SK-MEL-5 (cell line): ENCODE results near the gene ZNF76. TPM values are rescaled to one million over a fixed set of nuclear protein-coding genes. Genes with fewer than 3 reads are reported as not detected.

Experiments used
- DNase-seq: peaks from one replicate; pipeline ENCODE4 v3.0.0-alpha.2; 2016; ENCODE audit warnings: low read depth, low spot score
- in situ Hi-C: cut with HindIII; loops from 2 replicates; pipeline ENCODE4 v1.10.0; 2016; ENCODE audit warnings: low sequenced_read_pairs, high pct_unique_total_duplicates, low pct_unique_long_range_greater_than_20kb
- polyA plus RNA-seq, 2 experiments: library from polyadenylated mRNA; depleted of rRNA; stranded (reverse); fragments of >200 nt; gene quantifications; 2 replicates each; pipeline ENCODE4 v1.2.3, GENCODE V29; 2015
- total RNA-seq: library from RNA; depleted of rRNA; stranded (reverse); fragments of >200 nt; shearing (Covaris generic); gene quantifications from 2 replicates; pipeline ENCODE4 v1.2.3, GENCODE V29; 2014; rRNA removed

Gene ZNF76
- total RNA-seq: 10.0 and 12.9 TPM in 2 replicates
- polyA plus RNA-seq (2015; cell fraction: cytosol; rRNA removed): 20.1 and 26.8 TPM in 2 replicates
- polyA plus RNA-seq (2015; cell fraction: nucleus; rRNA removed): 101 and 154 TPM in 2 replicates

- in situ Hi-C loops: no loop called here
- DNase-seq: peak; percentile 96
Measured at GRCh38 chr6:35259194-35259947, at the start of gene ZNF76. Gene ZNF76 (plus strand): TSS chr6:35259735. CDS start chr6:35281152, 21,417 bp downstream.

GRCh38 chr6:35213298-35213791 lies 46.2 kb upstream of the ZNF76 start:
- no peak for DNase-seq
- in situ Hi-C loops: no loop called here

- no peak for DNase-seq
- in situ Hi-C loops: no loop called here
Measured at GRCh38 chr6:35213824-35214756, 45.4 kb upstream of the ZNF76 start, which contains the start of gene SCUBE3. Gene SCUBE3 (plus strand): TSS chr6:35213956. CDS start chr6:35214419, 463 bp downstream.

DNA sequence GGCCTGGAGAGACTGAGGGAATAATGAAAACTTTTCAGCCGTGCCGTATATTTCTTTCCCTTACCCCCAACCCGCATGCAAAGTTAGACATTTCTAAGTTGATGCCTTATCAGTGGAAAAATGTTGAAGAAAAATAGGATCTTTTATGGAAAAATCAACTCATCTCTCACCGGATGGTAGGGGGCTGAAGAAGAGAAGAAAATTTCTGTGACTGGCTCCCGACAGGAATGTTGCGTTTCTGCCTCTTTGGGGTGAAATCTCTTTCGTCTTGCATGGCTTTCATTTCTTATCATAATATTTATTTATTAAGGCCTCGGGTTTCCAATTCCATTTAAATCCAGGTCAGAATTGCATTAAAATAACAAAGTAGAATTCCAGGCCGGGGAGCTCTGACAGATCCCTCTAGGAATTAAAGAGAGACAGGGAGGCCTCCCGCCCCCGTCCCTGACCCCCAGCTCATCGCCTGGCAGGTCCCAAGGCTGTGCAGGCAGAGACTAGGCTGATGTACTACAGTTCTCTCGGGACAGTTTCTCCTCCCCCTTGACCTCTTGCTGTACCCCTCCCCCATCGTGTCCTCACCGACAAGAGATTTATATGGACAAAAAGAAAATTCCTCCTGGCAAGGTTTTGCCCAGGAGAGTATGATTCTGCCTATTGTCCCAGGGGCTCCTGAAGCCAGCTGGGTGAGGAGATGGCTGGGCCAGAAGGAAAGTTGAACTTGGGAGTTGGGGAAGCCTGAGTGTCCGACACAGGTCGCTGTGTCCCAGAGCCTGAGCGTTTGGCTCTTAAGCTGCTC lies 44.5 kb upstream of the ZNF76 start:
- in situ Hi-C loops: no loop called here
- no peak for DNase-seq

- no peak for DNase-seq
- in situ Hi-C loops: no loop called here
Measured at GRCh38 chr6:35215665-35216411, 43.7 kb upstream of the ZNF76 start.

GRCh38 chr6:35216412-35216732 lies 43.2 kb upstream of the ZNF76 start:
- no peak for DNase-seq
- in situ Hi-C loops: no loop called here

DNA sequence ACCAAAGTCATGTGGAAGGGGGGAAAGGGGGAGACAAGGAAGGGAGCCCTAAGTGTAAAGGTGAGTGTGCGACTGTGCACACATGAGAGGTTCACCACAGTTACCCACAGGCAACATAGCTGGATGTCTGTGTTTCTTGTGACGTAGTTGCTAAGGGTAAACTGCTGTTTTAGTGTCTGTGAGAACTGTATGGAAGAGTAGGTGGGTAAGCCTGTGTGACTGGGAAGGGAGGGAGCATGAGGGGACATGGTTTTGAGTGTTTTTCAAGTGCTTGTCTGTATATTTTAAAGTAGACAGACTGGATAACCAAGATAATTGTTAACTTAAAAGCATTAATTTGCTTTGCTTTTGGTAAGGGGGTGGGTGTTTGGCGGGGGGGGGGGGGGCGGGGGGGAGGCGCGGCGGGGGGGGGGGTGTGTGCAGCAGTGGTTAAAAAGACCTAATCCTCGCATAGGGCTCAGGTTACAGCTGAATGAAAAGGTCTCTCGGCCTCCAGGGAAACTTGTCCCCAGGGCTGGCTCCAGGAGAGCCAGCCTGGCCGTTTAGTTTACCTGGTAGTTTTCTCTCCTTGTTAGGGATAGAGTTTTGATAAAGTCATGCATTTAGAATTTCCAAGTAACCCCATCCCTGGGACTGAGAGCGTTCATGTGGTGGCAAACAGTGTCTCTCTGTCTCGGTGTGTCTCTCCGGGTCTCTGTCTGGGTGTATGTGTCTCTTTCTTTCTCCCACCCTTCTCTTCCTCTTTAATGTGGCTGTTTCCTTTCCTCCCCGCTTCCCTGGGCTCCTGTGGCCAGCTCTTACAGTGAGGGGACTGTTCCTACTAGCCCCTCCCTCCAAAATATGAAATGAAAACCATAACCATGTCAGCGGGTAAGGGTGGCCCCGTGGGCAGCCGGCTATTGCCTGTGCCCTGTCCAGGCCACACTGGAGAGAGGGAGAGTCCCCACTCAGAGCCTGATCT lies 42.4 kb upstream of the ZNF76 start:
- DNase-seq: no peak
- in situ Hi-C loops: no loop called here

- no peak for DNase-seq
- in situ Hi-C loops: no loop called here
Measured at GRCh38 chr6:35218021-35218420, 41.5 kb upstream of the ZNF76 start.

- in situ Hi-C loops: no loop called here
- no peak for DNase-seq
Measured at GRCh38 chr6:35218456-35218855, 41.1 kb upstream of the ZNF76 start.

- DNase-seq: no peak
- in situ Hi-C loops: no loop called here
Measured at GRCh38 chr6:35219683-35220326, 39.7 kb upstream of the ZNF76 start.

DNA sequence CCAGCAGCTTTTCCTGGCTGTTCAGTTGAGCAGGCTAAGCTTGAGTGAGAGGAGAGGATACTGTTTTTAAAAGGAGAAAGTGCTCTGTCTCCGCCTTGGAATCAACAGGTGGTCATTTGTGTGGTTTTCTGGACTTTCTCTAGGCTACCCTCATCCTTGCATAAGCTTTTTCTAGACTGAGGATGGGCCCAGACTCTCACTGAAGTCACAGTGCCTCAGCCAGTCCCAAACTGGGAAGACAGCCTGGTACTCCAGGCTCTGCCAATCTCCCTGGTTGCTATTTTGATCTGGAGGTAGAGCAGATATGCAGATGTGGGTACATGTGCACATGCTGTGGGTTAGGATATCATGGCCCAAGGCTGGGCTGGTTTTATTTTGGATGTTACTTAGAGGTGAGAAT lies 38.8 kb upstream of the ZNF76 start:
- no peak for DNase-seq
- in situ Hi-C loops: no loop called here

GRCh38 chr6:35223396-35223795 lies 36.1 kb upstream of the ZNF76 start:
- in situ Hi-C loops: no loop called here
- DNase-seq: no peak

DNA sequence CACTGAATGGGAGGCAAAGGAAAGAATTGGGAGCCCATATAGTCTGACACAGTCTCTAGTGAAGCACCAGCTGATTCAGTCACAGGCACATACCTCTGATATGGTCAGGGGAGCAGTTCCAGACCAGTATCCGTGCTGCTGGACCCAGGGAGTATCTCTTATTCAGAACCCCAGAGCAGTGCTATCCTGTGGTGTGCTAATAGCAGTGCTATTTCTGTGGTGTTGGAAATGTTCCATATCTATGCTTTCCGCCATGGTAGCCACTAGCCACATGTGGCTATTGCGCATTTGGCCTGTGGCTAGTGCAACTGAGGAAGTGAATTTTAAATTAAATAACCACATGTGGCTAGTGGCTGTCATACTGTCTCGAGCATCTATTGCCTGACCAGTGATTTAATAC lies 34.8 kb upstream of the ZNF76 start:
- no peak for DNase-seq
- in situ Hi-C loops: no loop called here

DNA sequence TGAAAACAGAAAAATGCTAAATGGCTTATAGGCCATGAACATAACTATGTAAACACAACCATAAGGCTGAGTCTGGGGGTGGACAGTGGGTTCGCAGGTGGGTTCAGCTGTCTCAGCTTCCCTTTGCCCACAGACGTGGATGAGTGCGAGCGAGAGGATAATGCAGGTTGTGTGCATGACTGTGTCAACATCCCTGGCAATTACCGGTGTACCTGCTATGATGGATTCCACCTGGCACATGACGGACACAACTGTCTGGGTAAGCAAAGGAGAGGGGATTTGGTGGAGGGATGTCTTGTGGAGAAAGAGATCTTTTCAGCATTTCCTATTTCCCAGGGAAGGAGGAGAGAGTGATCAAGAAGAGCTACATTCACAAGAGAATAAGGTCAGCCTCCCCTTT lies 31.1 kb upstream of the ZNF76 start:
- in situ Hi-C loops: no loop called here

GRCh38 chr6:35229304-35229703 lies 30.2 kb upstream of the ZNF76 start:
- DNase-seq: no peak
- in situ Hi-C loops: no loop called here

More for the DNA sequence above, 31.1 kb upstream of the ZNF76 start:
- no peak for DNase-seq
